ENCODE results near the gene SPATA17.

The SPATA17 gene

DNA sequence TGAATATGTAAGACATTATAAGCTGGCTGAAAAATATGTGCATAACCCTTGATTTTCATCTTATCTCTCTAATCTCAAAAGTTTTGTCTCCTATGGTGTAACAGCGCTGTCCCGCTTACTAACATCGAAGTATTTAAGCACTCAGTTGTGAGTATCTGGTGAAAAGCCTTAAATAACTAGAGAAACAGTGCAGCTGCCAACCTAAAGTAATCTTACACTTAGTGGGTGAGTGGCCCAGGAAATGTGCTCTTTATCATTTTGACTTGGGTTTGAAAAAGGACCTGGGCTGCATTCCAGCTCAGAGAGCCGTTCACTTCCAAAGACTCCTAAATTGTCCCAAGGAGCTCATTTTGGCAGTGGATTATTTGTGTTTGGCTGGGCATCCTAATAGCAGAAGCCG is 225.9 kb downstream of the SPATA17 start:
- DNase-seq: no peak

DNA sequence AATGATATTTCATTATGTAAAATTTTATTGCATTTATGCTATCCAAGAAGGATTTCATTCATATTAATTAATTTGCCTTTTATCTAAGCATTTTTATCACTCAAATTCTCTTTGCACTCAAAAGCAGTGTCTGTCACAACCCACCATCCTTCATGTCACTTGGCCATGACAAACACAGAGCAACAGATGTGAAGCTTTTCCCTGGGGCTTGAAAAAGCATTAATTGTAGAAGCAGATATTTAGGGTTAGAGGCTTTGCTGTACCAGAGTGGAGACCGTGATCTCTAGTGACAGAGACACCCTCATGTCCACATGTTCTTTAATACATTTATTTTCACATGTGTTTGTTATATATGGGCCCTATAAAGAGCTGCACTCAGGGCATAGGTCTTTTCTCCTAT is 230.5 kb downstream of the SPATA17 start:
- no peak for DNase-seq

DNA sequence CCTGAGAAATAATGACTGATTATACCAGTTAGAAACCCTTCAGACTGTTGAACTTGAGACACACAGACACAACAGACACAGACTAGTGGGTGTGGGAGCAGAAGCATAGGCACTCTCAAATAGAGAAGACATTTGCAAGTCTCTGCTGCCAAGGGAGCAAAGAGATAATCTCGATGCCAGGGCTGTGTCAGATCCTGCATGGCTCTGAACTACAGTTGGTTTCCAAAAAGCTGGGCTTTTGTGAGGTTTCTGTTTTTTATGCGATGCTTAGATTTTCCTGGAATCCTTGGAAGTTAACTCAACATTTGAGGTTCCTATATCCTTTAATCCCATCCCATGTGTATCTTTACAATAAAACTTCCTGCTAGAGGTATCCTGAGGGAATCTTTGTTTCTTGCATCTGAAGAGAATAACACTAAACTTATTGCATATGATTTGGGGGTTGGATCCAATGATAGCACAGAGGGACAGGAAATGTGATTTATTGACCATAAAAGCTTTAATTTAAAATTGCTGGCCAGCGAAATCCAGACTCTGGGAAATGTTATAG is 236.4 kb downstream of the SPATA17 start:
- DNase-seq: no peak

DNA sequence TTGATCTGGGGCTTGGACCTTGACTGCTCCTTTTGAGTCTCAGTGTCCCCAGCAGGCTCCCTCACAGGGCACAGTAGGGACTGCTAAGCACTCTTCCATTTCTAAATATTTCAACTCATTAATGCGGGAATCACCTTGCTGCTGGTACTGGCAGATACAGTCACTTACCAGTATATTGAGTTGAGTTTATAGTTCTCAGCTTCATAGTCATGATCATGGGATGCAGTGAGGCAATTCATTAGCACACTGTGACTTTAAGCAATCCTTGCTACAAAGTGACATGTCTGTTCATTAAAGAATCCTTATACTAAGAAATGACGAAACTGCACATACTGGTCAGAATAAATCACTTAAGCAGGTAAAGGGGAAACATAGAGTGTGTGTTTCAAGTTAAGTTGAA is 240.8 kb downstream of the SPATA17 start:
- no peak for DNase-seq

DNA sequence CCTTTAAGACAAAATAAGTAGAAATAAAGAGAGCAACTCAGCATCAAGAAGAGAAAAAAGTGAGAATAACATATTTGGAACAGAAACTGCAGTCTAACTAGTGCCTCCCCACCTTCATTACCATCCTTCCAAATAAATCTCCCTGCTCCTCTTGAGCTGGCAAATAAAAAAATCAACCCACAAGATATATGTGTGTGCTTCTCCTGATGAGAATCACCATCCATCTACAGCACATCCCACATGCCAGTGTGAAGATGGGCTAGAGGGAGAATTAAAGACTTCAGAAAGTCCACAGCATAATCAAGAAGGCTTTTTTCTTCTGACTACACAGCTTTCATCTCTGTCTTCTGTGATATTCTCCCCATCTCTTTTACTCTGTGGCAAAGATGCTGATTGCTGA is 244.1 kb downstream of the SPATA17 start:
- no peak for DNase-seq

DNA sequence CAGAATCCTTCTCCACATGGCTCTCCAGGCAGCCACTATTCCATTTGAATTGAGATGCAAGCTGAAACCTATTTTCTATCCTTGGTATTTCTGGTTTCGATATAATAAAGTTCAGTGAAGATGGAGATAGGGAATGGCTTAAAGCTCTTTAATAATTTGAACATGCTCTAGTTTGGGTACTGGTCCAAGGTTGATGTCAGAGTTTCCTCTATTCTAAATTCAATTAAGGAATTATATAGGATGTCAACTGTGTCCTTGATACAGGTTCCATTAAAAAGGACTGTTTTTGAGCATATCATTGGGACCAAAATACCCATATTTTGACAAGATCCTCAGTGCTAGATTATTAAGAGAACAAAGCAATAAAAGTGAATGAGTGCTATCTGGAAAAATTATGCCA is 245.3 kb downstream of the SPATA17 start:
- no peak for DNase-seq

DNA sequence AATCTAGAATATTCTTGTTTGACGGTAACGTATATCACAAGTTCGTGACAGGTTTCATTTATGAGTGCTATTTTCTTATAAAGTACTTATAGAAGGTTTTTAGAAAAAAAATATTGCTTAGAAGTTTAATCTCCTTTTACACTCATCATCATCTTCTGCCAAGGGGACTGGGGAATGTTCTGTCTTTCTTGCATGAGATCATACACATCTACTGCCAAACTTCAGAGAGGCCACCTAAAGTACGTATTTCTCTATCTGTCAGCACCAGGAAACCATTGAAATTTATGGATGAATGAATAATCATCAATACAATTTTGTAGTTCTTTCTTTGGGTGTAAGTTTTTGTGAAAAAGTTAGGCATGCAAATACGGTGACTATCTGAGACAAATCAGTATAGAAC is 245.8 kb downstream of the SPATA17 start:
- DNase-seq: no peak

DNA sequence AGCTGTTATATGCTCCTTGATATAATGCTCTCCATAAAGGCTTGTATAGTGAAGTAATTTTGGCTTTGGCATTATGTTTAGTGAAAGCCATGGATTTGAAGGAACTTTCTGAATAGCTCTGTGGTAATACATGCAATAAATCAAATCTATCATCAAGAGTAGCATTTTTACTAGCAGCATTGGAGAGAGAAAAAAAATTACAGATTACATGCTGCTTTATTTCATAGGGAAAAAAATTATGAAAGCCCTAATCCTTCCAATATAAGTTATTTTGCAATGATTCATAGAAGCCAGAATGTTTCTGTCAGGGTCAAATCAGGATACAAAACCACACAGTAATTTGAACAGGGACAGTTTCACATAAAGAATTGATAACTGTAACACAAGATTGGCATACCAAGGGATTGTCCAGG is 250.0 kb downstream of the SPATA17 start:
- no peak for DNase-seq

DNA sequence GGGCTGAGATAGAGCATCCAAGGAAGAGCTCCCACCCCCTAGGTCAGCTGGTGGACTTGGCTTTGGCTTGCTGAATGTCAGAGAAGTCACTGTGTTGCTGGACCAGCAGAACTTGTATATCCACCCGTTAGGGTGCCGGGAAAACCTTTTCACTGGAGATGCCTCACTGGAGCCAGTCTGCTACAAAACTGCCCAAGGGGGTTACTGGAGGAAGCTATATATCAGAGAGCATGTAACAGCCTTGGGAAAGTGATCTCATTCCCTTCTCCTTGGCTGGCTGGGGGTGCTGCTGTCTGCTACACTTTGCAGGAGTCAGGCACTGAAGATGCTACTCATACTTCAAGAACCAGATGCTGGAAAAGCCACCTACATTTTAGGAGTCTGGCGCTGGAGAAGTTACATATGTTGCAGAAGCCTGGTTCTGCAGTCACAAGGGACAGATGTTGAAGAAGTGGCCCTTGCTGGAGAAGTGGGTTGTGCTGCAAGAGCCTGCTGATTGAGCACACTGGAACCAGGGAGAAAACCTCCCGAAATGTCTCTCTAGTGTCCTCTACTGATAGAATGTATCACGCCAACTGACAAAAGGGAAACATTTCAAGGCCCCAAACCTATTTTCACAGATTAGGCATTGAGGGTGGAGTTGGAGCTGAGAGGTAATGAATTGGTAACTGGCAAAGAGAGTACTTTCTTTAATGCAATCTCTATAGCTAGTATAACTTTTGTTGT is 250.6 kb downstream of the SPATA17 start:
- DNase-seq: no peak

DNA sequence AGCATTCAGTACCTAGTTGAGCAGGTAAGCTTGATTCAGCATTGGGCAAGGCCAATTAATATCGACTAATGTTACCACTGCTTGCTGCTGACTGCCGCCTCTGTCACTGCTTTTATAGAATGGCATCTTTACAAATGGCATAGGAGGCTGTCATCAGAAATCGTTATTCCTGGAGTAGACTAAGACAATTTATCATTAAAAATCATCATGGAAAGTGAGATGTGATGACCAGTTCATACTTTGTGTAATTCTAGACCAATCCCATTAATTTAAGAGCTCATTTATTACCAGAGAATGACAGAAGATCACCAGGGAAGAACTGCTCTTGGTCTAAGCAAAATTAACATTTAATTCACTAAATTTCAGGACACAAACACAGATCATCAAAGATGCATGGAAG is 254.0 kb downstream of the SPATA17 start:
- DNase-seq: no peak

DNA sequence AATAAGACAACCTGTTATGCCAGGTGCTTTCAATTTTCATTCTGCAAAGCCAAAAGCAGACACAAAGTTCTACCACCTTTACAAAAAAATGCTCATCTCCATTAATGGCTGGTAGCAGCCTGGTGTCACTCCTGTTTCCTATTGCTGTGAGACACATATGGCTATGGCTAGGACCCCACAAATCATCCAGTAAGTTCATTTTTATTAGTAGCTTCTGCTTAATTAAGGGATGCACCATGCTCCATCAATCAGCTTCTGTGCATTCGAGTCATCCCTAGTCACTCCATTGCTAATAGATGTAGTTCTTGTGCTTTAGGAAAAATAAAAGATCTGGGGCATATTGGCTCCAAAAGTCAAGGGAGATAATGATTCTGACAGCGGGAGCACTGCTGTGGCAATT is 257.2 kb downstream of the SPATA17 start:
- no peak for DNase-seq

DNA sequence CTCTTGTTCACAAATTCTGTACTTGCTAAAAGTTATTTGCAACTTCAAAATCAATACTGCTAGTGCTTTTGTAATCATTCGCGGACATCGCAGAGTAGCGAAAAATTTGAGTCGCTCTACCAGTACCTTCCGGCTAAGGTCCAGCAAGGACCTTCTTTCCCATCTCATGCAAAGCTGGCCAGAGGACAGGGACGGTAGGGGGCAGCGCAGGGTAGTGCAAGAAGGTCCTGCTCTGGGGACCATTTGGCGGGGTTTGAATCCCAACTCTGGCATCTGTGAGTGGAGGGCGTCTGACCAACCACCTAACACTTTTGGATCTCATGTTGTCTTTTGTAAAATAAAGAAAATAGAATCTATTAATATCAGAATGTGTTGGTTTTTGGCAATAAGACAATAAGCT is 258.3 kb downstream of the SPATA17 start:
- peak; percentile 70 for DNase-seq

DNA sequence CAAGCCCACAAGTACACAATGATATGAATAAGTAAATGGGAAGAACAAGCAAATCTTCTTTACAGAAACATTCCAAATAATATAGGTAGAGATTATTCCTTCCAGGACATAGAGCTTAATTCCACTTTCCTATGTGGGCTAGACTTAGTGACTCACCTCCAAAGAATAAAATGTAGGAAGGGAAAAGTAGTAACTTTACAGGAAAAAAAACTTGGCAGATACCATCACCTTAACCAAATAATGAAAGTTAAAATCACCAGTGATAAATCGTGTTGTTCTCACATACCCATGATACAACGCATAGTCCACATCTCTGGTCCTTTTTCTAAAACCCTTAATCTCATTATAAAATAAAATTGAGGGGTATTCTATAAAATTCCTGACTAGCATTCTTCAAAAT is 260.8 kb downstream of the SPATA17 start:
- DNase-seq: no peak

DNA sequence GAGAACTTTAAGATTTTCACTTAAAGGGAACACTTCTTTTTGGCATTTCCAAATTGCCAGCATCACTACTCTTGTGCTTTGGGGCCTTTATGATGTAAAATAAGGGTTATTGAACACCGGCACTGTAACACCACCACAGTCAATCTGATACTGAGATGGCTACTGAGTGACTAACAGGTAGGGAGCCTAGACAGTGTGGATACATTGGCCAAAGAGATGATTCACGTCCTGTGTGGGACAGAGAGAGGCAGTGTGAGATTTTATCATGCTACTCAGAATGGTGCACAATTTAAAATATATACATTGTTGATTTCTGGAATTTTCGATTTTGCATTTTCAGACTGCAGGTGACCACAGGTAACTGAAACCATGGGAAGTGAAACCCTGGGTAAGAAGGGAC is 261.6 kb downstream of the SPATA17 start:
- no peak for DNase-seq

DNA sequence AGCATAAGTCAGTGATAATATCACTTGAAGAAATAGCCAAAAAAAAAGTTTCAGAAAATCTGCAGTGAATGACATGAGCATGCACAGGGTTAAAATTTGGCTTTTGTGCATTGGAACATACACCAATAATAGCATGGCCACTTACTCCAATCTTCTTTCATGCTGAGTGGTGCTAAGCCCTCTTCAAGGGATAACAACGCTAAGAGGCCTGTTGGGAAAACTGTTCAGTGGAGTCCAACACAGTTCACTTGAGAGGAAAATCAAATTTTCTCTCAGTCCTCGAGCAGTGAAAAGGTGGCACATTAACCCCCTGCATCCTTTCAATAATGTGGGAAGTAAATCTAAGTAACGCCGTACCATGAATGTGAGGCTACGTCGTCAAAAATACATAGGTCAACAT is 264.7 kb downstream of the SPATA17 start:
- no peak for DNase-seq

DNA sequence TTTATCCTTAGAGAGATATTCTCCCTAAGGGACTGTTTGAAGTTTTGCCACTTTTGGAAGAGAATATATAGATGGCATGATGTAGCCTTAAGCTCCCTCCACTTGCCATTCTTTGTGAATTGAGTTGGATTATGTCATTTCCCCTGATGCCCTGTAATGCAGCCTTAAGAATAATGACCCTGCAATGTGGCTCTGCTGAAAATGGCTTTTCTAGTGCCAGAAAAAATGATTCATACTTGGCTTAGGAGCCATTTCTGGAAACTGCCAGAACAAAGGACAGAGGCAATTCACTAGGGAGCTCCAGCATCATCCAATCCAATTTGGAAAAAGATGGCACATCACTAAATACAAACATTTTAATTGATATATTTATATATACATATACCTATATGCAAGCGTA is 265.3 kb downstream of the SPATA17 start:
- no peak for DNase-seq

DNA sequence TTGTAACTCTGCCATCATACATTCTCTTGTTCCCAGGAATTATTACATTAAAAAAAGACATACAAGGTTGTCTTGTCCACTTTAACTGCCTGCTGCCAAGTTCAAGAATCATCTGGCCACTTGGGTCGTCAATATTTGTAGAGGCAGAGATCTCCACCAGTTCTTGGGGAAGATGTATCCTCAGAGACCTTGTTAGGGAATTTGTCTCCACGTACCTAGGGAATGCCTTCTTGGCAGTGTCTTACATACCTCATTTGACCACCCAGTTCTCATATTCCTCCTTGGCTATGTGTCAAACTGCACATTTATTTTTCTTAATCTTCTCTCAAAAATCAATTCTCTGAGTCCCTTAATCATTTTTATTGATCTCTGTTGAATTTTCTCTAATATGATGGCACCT is 266.0 kb downstream of the SPATA17 start:
- no peak for DNase-seq

DNA sequence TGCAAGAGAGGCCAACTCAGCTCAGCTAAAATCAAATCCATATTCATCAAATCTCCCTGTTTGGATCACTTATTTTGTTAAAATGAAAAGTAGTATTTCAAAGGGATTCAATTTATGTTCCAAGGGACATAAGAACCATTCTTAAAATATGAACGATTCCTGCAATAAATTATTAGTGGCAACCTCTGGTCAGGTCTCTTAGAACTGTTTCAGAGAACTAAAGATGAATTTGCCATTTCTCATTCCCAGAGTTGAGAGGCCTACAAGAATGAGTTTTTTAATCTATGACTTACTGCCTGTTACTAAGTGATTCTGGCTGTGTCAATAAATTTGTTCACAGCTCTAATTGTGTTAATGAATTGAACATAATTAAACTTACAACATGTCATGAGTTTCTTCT is 268.5 kb downstream of the SPATA17 start:
- DNase-seq: no peak

DNA sequence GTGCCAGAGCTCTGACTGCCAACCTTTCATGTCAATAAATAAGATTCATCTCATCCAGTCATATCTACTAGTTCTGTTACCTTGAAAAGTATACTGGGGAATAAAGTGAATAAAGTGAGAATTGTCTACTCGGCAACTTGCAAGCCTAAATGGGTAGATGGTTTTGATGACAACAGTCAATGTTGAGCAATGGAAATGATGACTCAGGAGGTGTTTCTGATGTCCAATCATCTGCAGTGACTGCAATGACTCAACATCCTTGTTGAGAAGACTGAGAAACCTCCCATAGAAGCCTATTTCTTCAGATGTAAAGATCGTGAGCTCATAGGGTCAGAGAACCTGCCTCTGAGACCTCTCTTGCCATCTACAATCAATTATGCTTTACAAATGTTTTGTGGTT is 276.4 kb downstream of the SPATA17 start:
- peak; percentile 47 for DNase-seq

DNA sequence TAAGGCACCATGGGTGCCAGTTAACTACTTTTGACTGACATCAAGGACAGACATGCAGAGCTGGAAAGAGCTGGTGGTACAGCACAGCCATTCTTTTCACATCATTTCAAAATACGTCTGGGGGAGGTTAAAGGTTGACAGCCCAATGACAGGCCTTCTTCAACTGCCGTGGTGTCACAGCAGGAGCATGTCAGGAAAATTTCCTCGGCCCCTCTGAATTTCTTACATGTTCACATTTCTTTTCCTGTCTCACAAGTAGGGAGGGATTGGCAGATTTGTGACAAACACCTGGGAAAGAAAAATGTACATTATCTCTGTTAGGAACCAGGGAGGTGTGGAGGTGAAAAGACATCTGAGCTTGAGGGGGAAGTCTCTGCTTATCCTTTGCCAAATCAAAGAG is 279.1 kb downstream of the SPATA17 start:
- no peak for DNase-seq

DNA sequence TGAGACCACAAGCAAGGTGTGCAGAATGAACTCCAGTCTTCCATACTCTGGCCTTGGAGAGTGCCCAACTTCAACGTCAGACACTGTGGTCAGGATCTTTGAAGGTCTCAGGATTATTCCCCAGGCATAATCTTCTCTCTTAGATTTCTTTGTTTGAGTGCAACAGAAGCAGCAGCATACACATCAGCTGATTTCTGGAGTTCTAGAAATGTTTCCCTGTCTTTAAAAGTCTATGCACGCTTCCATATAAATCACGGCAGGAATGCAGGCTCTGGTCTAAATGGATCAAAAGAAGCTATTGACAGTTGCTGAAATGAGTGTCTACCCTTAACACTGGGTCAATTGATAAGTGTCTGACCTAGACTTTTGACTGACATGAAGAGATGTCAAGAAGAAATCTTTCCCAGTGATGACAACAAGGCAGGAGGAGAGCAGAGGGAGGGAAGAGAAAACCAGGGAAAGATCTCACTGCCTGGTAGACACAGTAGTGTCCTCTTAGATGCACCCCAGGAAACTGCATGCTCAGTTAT is 279.7 kb downstream of the SPATA17 start:
- no peak for DNase-seq

DNA sequence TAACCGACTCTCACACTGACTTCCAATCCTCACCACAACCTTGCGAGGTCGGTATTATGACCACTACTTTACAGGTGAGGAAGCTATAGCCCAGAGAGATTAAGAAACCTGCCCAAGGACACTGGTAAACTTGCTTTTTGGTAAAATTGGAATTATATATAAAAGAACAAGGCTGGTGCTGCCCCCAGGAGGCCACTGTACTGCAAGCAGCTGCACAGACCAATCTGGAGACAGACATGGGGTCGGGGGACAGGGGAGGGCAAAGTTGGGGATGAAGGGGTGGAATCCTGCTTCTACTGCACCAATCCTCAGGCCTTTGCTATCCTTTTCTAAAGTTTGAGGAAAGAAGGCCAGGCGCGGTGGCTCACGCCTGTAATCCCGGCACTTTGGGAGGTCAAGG is 280.8 kb downstream of the SPATA17 start:
- peak; percentile 41 for DNase-seq

DNA sequence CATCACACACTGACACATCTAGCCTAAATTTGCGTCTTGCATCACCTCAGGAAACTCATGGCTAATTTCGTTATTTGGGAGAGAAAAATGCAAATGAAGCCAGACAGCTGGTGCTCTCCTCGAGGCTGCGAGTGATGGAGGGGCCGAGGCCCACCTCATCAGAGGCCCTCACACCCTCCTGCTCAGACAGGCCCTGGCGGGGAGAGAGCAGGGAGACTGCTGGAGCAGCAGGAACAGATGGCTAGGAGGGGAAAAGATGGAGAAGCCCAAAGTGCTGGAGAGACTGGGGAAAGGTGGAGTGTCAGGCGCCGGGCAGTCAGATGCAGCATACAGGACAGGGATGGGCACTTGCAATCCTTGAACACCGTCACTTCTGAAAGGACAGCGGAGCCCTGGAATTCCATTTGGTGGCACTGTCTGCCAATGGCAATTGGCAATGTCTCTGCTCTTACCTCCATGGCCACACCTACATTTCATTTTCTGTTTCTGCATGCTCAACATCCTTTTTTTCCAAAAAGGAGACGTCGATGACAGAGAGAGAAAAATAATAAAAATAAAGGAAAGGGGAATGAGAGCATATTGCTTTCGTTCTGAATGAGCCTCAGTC is 286.2 kb downstream of the SPATA17 start:
- peak; percentile 13 for DNase-seq

DNA sequence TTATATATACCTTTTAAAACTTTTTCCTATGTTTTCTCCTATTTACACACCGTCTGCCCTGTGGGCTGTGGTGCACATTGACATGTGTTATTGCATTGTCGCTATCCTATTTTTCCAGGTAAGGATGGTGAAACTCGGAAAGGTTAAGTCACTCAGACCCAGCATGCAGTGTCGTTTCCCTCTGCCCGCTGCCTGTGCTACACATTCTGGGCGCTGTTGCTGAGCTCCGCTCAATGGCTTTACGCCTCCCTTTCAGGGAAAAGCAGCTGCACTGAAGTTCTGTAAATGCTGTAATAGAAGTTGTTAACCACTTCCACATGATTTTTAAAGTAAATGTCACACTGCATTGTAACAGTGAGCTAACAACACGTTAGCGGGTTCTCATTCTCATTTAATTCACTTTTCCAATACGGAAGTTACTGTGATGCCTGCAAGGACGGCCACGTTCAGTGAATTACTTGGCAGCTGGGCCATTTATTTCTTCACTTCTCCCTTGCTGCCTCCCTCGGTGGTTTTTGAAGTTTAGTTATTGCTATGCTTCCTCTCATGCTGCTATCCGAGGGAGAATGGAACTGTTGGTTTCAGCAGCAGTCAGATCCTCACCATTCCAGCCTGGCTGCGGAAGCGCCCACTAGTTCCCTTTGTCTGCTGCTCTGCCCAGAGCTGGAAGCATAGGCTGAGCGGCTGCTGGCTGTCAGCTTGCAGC is 288.7 kb downstream of the SPATA17 start:
- no peak for DNase-seq
